Chondrocyte (in vitro differentiated cells): Measurements from ENCODE around the gene KDM4F. TPM values are rescaled to one million over a fixed set of nuclear protein-coding genes. Genes with fewer than 3 reads are reported as not detected.
"Not testable (repeated sequence)": the region's sequence is repeated elsewhere in the genome, so short reads cannot be mapped to it uniquely, and the experiment has no call there.

Source experiments
- DNase-seq: peaks from one replicate; pipeline ENCODE4 v3.0.0; 2021; ENCODE audit warnings: mixed read lengths, low spot score
- H3K27ac Mint-ChIP-seq: one replicate; pipeline ENCODE4 v1.8.0; 2021; ENCODE audit warnings: mild to moderate bottlenecking, moderate library complexity, mixed read lengths; ENCODE audit not compliant: unreplicated experiment
- H3K27me3 Mint-ChIP-seq: 2 replicates; pipeline ENCODE4 v1.8.0; 2021; ENCODE audit warnings: low read depth, mixed read lengths
- H3K36me3 Mint-ChIP-seq: 2 replicates; pipeline ENCODE4 v1.8.0; 2021; ENCODE audit warnings: low read depth, mixed read lengths
- H3K4me1 Mint-ChIP-seq: 2 replicates; pipeline ENCODE4 v1.8.0; 2021; ENCODE audit warnings: low read depth, mild to moderate bottlenecking, mixed read lengths
- H3K4me3 Mint-ChIP-seq: one replicate; pipeline ENCODE4 v1.8.0; 2021; ENCODE audit warnings: mild to moderate bottlenecking, moderate library complexity, mixed read lengths; ENCODE audit not compliant: unreplicated experiment
- H3K9me3 Mint-ChIP-seq: 2 replicates; pipeline ENCODE4 v1.8.0; 2021; ENCODE audit warnings: low read depth, mixed read lengths
- total RNA-seq: library from RNA; stranded (reverse); gene quantifications from 3 replicates; pipeline ENCODE4 v1.2.1, GENCODE V29; 2021
- TF ChIP-seq, protein P1 (sequence below): fragments of 200-600 bp; sonication (generic); IDR thresholded peaks from 2 replicates; pipeline ENCODE4 v1.5.0; 2021; ENCODE audit warnings: antibody characterized with exemption, mild to moderate bottlenecking, moderate library complexity

Gene KDM4F
- total RNA-seq, 1 donor from 2014 or later, result not detected

DNA sequence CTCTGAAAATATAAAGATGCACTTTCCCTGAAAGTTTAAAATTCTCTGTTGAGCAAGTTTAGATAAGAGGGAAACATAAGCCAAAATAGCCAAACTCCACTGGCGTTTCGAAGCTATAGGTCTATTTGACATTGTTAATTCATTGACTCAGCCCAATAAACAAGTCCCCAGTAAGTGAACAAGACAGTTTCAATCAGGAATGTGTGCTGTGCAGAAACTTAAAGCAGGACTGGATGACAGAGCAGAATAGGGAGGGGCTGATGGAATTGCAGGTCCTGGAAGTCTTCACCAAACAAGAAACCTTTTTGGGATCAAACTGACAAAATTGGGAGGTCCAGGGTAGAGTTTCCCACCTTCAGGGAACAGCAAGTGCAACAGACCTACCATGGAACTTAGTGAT, 33.1 kb upstream of the KDM4F start:
- no peak for DNase-seq
- H3K27me3 Mint-ChIP-seq, result no peaks in the 10 kb centered on the region
- H3K36me3 Mint-ChIP-seq, result no peaks in the 10 kb centered on the region
- TF ChIP-seq, protein P1, sequence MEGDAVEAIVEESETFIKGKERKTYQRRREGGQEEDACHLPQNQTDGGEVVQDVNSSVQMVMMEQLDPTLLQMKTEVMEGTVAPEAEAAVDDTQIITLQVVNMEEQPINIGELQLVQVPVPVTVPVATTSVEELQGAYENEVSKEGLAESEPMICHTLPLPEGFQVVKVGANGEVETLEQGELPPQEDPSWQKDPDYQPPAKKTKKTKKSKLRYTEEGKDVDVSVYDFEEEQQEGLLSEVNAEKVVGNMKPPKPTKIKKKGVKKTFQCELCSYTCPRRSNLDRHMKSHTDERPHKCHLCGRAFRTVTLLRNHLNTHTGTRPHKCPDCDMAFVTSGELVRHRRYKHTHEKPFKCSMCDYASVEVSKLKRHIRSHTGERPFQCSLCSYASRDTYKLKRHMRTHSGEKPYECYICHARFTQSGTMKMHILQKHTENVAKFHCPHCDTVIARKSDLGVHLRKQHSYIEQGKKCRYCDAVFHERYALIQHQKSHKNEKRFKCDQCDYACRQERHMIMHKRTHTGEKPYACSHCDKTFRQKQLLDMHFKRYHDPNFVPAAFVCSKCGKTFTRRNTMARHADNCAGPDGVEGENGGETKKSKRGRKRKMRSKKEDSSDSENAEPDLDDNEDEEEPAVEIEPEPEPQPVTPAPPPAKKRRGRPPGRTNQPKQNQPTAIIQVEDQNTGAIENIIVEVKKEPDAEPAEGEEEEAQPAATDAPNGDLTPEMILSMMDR, result no peak
- H3K4me1 Mint-ChIP-seq, result no peaks in the 10 kb centered on the region
- H3K4me3 Mint-ChIP-seq, result no peak overlapping the region
- no peak overlapping the region for H3K27ac Mint-ChIP-seq
- H3K9me3 Mint-ChIP-seq, result no peaks in the 10 kb centered on the region

DNA sequence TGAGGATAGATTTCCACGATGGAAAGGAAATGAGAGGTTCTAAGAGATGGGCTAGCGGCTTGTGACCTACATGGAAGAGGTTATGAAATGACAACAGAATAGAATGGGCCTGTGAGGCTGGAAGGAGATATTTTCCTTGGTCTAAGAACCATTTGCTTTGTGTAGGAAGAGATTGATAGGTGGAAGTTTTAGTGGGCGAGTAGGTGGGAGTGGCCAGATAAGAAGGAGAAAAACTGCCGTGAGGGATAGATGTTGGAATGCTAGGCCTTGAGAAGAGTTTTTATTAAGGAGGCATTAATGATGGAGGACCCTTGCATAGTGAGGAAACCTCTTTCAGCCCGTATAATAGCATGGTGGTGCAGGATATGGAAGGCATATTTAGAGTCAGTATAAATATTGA, 27.8 kb upstream of the KDM4F start:
- H3K4me3 Mint-ChIP-seq, H3K36me3 Mint-ChIP-seq, H3K27ac Mint-ChIP-seq, H3K9me3 Mint-ChIP-seq, H3K4me1 Mint-ChIP-seq, DNase-seq, H3K27me3 Mint-ChIP-seq: not testable (repeated sequence)

DNA sequence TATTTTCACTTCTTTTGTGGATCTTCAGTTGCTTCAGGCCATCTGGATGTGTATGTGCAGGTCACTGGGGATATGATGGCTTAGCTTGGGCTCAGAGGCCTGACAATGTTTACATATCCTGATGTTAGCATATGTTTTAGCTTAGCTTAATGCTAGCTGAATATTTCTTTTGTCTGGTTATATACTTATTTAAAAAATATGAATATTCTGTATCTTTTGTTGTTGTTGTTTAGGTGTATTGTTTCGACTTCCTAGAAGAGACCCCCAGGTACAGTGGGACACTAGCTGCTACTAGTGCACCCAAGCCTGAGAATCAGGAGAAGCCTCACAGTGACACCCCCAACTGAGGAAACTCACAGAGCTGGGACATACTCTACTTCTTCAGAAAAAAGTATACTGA, 24.3 kb upstream of the KDM4F start, which contains the start of gene KDM4E:
TSS of gene KDM4E (plus strand) at position 301 of the 400 bp plus-strand sequence. CDS start 300 bp downstream, outside the sequence.
- Mint-ChIP-seq H3K9me3 (no peaks in the 10 kb centered on the region), H3K4me3 (no peak within 1 kb of the TSS), H3K27ac (no peak within 1 kb of the TSS), H3K27me3 (no peaks in the 10 kb centered on the region), H3K4me1 (no peaks in the 10 kb centered on the region), H3K36me3 (no peaks in the 10 kb centered on the region)
- no peak for DNase-seq
- TF ChIP-seq, protein P1, result no peak

DNA sequence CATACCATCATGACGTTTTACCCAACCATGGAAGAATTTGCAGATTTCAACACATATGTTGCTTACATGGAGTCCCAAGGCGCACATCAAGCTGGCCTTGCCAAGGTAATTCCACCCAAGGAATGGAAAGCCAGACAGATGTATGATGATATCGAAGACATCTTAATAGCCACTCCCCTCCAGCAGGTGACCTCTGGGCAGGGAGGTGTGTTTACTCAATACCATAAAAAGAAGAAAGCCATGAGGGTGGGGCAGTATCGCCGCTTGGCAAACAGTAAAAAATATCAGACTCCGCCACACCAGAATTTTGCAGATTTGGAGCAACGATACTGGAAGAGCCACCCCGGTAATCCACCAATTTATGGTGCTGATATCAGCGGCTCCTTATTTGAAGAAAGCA, 23.6 kb upstream of the KDM4F start:
- not testable (repeated sequence) for H3K4me3 Mint-ChIP-seq, H3K36me3 Mint-ChIP-seq, H3K27me3 Mint-ChIP-seq, H3K9me3 Mint-ChIP-seq, DNase-seq, H3K4me1 Mint-ChIP-seq, H3K27ac Mint-ChIP-seq

DNA sequence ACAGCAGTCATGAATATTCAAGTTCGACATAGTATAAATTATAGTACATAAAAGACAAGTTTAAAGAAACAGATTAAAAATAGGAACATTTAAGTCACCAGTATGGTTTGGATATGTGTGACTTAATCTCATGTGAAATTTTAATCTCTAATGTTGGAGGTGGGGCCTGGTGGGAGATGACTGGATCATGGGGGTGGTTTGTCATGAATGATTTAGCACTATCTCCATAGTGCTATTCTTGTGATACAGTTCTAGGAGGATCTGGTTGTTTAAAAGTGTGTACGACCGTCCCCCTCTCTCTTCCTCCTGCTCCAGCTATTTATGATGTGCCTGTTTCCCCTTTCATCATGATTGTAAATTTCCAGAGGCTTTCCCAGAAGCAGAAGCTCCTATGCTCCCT, 20.9 kb upstream of the KDM4F start:
- H3K4me1 Mint-ChIP-seq, result no peaks in the 10 kb centered on the region
- TF ChIP-seq, protein P1, result no peak
- H3K36me3 Mint-ChIP-seq, result no peaks in the 10 kb centered on the region
- H3K27me3 Mint-ChIP-seq, result no peaks in the 10 kb centered on the region
- no peak for DNase-seq
- peaks cover 3% of the 10 kb centered on the region for H3K9me3 Mint-ChIP-seq
- H3K27ac Mint-ChIP-seq, result no peak overlapping the region
- H3K4me3 Mint-ChIP-seq, result no peak overlapping the region

DNA sequence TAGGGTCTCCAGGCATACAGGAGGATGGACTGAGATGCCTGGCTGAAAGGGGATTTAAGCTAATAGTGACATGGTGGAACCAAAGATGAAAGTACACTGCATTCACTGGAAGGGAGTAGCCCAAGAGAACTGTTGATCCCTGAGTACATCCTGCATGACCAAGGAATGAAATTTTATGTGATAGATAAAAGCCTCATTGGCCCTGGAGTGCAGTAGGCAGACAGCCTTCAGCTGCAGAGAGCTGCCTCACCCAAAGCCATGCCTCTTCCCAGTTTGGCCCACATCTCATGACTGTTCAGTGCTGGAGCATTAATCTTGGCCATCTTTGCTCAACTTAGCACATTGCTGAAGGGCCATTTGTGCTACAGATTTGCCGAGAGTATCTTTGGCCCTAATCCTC, 16.2 kb upstream of the KDM4F start:
- no peak for DNase-seq
- Mint-ChIP-seq H3K4me1 (no peaks in the 10 kb centered on the region), H3K27ac (no peak overlapping the region), H3K27me3 (no peaks in the 10 kb centered on the region), H3K4me3 (no peak overlapping the region), H3K36me3 (no peaks in the 10 kb centered on the region), H3K9me3 (peaks cover 3% of the 10 kb centered on the region)
- TF ChIP-seq, protein P1, result no peak
